DOHH2 (cell line): ENCODE measurements around the gene PNPLA7.

Source experiments
- H3F3A ChIP-seq: fragments of 200-600 bp; sonication (generic), shearing (Covaris generic); 2 replicates; pipeline ENCODE4 v1.6.0; 2016; ENCODE audit warnings: antibody characterized with exemption, mild to moderate bottlenecking; ENCODE audit not compliant: control insufficient read depth, insufficient read depth
- H3K27ac ChIP-seq: fragments of 200-600 bp; sonication (generic); 2 replicates; pipeline ENCODE4 v1.5.1; 2014; ENCODE audit warnings: low read depth, mild to moderate bottlenecking, low read length, moderate library complexity
- H3K27me3 ChIP-seq: fragments of 200-600 bp; sonication (generic); 2 replicates; pipeline ENCODE4 v1.6.1; 2014; ENCODE audit warnings: mild to moderate bottlenecking, low read length, mixed read lengths; ENCODE audit not compliant: control insufficient read depth
- H3K36me3 ChIP-seq: fragments of 200-600 bp; sonication (generic); 2 replicates; pipeline ENCODE4 v1.6.1; 2014; ENCODE audit warnings: mild to moderate bottlenecking, low read length, moderate library complexity, mixed read lengths; ENCODE audit not compliant: control insufficient read depth
- H3K4me1 ChIP-seq: fragments of 200-600 bp; sonication (generic); 2 replicates; pipeline ENCODE4 v1.6.1; 2014; ENCODE audit warnings: mild to moderate bottlenecking, low read length, mixed read lengths; ENCODE audit not compliant: control insufficient read depth
- H3K4me2 ChIP-seq: fragments of 200-600 bp; sonication (generic); 2 replicates; pipeline ENCODE4 v1.6.0; 2014; ENCODE audit warnings: mild to moderate bottlenecking, low read length, moderate library complexity
- H3K4me3 ChIP-seq: fragments of 200-600 bp; sonication (generic); 2 replicates; pipeline ENCODE4 v1.5.1; 2014; ENCODE audit warnings: mild to moderate bottlenecking, low read length, mixed read lengths
- H3K79me2 ChIP-seq: fragments of 200-600 bp; sonication (generic); 2 replicates; pipeline ENCODE4 v1.6.1; 2014; ENCODE audit warnings: mild to moderate bottlenecking, low read length, mixed read lengths; ENCODE audit not compliant: control insufficient read depth
- H3K9me2 ChIP-seq: fragments of 200-600 bp; sonication (generic); replicated peaks from 2 replicates; pipeline ENCODE4 v1.6.1; 2014; ENCODE audit warnings: mild to moderate bottlenecking, low read length, mixed read lengths; ENCODE audit not compliant: control insufficient read depth
- H3K9me3 ChIP-seq: fragments of 200-600 bp; sonication (generic); 2 replicates; pipeline ENCODE4 v1.6.1; 2014; ENCODE audit warnings: antibody characterized with exemption, low read length, mixed read lengths; ENCODE audit not compliant: control insufficient read depth, insufficient read depth
- H4K20me1 ChIP-seq: fragments of 200-600 bp; sonication (generic); 2 replicates; pipeline ENCODE4 v1.6.0; 2014; ENCODE audit warnings: low read depth, mild to moderate bottlenecking, antibody characterized with exemption, low read length, moderate library complexity; ENCODE audit not compliant: control insufficient read depth, insufficient read depth
- EZH2phosphoT487 ChIP-seq: fragments of 200-600 bp; sonication (generic); IDR thresholded peaks from 2 replicates; pipeline ENCODE4 v1.6.1; 2017; ENCODE audit warnings: borderline replicate concordance, mild to moderate bottlenecking, antibody characterized with exemption, low read length, moderate library complexity, mixed read lengths
- TF ChIP-seq, protein P1 (sequence below): fragments of 200-600 bp; sonication (generic); IDR thresholded peaks from one replicate; pipeline ENCODE4 v1.5.1; 2014; ENCODE audit warnings: antibody characterized with exemption, mild to moderate bottlenecking, low read depth, low read length; ENCODE audit not compliant: poor library complexity, severe bottlenecking

The PNPLA7 gene

GRCh38 chr9:137486141-137486490 is 64.1 kb downstream of the PNPLA7 start:
- H3K4me2 ChIP-seq, result no peak overlapping the region
- no peaks in the 10 kb centered on the region for H3K9me2 ChIP-seq
- no peaks in the 10 kb centered on the region for H3K27me3 ChIP-seq
- no peaks in the 10 kb centered on the region for H3K36me3 ChIP-seq
- H4K20me1 ChIP-seq, result no peaks in the 10 kb centered on the region
- no peak overlapping the region for H3K4me3 ChIP-seq
- no peaks in the 10 kb centered on the region for H3F3A ChIP-seq
- no peaks in the 10 kb centered on the region for H3K9me3 ChIP-seq
- no peaks in the 10 kb centered on the region for H3K79me2 ChIP-seq
- TF ChIP-seq EZH2phosphoT487, result no peak
- TF ChIP-seq, protein P1, sequence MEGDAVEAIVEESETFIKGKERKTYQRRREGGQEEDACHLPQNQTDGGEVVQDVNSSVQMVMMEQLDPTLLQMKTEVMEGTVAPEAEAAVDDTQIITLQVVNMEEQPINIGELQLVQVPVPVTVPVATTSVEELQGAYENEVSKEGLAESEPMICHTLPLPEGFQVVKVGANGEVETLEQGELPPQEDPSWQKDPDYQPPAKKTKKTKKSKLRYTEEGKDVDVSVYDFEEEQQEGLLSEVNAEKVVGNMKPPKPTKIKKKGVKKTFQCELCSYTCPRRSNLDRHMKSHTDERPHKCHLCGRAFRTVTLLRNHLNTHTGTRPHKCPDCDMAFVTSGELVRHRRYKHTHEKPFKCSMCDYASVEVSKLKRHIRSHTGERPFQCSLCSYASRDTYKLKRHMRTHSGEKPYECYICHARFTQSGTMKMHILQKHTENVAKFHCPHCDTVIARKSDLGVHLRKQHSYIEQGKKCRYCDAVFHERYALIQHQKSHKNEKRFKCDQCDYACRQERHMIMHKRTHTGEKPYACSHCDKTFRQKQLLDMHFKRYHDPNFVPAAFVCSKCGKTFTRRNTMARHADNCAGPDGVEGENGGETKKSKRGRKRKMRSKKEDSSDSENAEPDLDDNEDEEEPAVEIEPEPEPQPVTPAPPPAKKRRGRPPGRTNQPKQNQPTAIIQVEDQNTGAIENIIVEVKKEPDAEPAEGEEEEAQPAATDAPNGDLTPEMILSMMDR, result no peak
- no peak overlapping the region for H3K27ac ChIP-seq
- H3K4me1 ChIP-seq, result no peaks in the 10 kb centered on the region

- no peaks in the 10 kb centered on the region for H3K4me1 ChIP-seq
These were observed 64.7 kb downstream of the PNPLA7 start for GRCh38 chr9:137485343-137486140.

DNA sequence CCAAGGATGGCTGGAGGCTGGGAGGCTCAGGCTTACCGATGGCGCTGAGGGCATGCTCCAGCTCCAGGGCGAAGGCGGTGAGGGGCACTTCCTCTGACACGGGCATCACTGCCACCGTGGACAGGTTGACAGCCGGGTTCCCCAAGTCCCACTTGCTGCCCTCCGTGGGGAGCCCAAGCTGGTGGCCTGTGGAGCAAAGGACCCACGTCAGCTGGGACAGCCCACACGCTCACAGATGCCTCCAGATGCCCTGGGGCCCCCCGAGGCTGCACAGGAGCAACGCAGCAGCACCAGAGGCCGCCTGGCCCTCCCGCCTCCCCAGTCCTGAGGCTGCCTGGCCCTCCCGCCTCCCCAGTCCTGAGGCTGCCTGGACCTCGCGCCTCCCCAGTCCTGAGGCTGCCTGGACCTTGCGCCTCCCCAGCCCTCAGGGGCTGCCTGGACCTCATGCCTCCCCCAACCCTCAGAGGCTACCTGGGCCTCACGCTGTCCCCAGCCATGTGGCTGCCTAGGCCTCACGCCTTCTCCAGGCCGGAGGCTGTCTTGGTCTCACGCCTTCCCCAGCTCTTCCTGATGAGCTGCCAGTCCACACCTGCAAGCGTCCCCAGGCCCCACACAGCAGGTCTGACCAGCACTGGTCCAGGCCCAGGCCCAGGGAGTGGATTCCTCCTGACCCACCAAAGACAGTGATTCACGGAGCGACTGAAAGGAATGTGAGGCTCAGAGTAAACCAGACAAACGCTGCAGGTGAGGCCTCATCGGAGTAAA is 65.5 kb downstream of the PNPLA7 start:
- H3K4me2 ChIP-seq, result no peak overlapping the region
- no peaks in the 10 kb centered on the region for H3K27me3 ChIP-seq
- no peaks in the 10 kb centered on the region for H3K79me2 ChIP-seq
- no peak for TF ChIP-seq EZH2phosphoT487
- TF ChIP-seq, protein P1, result no peak
- no peaks in the 10 kb centered on the region for H3K9me2 ChIP-seq
- no peak overlapping the region for H3K4me3 ChIP-seq
- no peak overlapping the region for H3K27ac ChIP-seq
- H3K4me1 ChIP-seq, result no peaks in the 10 kb centered on the region
- H4K20me1 ChIP-seq, result no peaks in the 10 kb centered on the region
- no peaks in the 10 kb centered on the region for H3F3A ChIP-seq
- no peaks in the 10 kb centered on the region for H3K36me3 ChIP-seq
- no peaks in the 10 kb centered on the region for H3K9me3 ChIP-seq

More at GRCh38 chr9:137485343-137486140, 64.7 kb downstream of the PNPLA7 start:
- H3K27ac ChIP-seq, result no peak overlapping the region
- H3K36me3 ChIP-seq, result no peaks in the 10 kb centered on the region
- H4K20me1 ChIP-seq, result no peaks in the 10 kb centered on the region
- no peak overlapping the region for H3K4me3 ChIP-seq
- H3K9me2 ChIP-seq, result no peaks in the 10 kb centered on the region
- no peaks in the 10 kb centered on the region for H3K79me2 ChIP-seq
- H3F3A ChIP-seq, result no peaks in the 10 kb centered on the region
- TF ChIP-seq EZH2phosphoT487, result no peak
- TF ChIP-seq, protein P1, result no peak
- H3K9me3 ChIP-seq, result no peaks in the 10 kb centered on the region
- no peak overlapping the region for H3K4me2 ChIP-seq
- H3K27me3 ChIP-seq, result no peaks in the 10 kb centered on the region
